DMS 273 (cell line): Measurements from ENCODE around the gene CCDC15.
A peak's percentile ranks its signal among the peaks of the same experiment; 100 is the strongest.

Experiments used
- DNase-seq: peaks from one replicate; lab custom pipeline; 2025; ENCODE audit not compliant: unreplicated experiment; lab: John Stamatoyannopoulos, UW

Gene CCDC15, protein sequence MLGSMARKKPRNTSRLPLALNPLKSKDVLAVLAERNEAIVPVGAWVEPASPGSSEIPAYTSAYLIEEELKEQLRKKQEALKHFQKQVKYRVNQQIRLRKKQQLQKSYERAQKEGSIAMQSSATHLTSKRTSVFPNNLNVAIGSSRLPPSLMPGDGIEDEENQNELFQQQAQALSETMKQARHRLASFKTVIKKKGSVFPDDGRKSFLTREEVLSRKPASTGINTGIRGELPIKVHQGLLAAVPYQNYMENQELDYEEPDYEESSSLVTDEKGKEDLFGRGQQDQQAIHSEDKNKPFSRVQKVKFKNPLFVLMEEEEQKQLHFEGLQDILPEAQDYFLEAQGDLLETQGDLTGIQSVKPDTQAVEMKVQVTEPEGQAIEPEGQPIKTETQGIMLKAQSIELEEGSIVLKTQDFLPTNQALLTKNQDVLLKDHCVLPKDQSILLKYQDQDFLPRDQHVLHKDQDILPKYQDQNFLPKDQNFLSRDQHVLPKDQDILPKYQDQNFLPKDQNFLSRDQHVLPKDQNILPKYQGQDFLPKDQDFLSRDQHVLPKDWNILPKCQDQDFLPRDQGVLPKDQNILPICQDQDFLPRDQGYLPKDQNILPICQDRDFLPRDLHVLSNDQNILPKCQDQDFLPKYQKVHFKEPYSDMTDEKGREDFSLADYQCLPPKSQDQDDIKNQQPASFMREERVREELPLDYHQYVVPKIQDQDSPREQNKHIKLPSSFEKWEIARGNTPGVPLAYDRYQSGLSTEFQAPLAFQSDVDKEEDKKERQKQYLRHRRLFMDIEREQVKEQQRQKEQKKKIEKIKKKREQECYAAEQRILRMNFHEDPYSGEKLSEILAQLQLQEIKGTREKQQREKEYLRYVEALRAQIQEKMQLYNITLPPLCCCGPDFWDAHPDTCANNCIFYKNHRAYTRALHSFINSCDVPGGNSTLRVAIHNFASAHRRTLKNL

DNA sequence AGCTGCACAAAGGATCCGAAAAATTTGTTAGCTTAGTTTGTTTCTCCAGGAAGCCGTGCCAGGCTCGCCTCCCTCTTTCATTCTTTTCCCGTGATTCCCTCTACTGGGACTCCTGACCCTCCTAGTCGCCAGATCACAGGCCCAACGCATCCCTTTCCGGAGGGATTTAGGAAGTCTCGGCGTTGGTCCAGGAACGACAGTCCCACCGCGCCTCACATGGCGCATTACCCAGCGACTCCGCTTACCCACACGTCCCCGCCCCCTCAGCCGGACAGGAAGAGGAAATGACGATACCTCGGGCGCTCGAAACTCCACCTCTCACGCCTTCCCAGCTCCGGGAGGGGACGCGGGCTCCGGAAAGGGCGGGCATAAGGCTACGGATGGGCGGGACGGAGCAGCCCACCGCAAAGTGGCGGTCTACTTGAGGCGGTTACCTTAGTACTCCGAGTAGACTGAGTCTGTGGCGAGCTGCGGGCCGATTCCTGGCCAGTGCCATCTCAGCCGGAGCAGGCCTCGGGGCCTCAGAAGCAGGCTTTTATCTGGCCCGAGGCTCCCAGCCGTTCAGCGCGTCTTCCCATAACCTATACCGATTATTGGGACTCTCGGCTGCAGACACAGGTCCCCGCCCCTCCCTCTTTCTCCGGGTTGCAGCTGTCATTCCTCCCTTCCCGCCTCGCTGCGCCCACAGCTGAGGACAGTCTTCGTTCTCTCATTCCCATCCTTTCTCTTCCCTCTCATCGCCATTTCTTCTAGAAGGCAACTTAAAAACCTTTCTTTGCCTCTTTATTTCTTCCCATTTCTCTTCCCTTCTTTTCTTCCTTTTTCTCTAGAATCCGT lies at the start of gene CCDC15:
TSS of gene CCDC15 (plus strand) at position 450 of the 837 bp plus-strand sequence. CDS start 531 bp downstream, outside the sequence.
- peak; percentile 98 for DNase-seq

GRCh38 chr11:124915541-124916369 lies 38.2 kb upstream of the CCDC15 start:
- no peak for DNase-seq

DNA sequence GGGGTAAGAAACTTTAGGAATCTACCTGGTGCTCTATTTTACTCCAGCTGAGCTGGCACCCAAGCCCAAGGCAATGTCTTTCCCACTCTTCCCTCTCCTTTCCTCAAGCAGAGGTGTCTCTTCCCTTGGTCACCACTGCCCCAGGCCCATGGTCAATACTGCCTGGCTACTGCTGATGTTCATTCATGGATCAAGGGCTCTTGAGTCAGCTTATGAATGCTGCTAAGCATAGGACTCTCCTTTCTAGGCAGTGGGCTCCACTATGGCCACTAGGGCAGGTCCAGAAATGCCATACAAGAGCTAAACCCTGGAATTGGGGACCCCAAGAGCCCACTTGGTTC lies 37.7 kb upstream of the CCDC15 start:
- DNase-seq = no peak

DNA sequence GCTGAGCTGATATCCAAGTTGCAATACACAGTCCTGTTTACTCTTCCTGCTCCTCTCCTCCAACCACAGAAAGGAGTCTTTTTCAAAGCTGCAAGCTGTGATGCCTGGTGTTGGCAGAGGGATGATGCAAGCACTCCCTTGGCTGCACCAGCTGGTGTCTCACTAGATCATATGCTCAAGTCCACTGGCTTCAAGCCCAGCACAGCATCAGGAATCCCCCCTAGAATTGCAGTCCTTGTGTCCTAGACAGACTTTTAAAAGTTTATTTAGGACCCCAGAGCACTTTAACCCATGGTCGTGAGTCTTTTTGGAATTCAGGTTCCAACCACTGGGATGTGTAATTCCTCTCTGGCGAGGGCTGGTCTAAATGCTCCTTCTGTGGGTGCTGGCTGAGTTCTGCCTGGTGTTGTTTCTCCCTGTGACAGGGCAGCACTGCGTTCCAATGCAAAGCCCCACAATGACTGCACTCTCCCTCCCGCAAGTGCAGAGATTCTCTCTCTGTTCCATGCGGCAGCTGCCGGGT lies 36.8 kb upstream of the CCDC15 start:
- DNase-seq = peak; percentile 93

DNA sequence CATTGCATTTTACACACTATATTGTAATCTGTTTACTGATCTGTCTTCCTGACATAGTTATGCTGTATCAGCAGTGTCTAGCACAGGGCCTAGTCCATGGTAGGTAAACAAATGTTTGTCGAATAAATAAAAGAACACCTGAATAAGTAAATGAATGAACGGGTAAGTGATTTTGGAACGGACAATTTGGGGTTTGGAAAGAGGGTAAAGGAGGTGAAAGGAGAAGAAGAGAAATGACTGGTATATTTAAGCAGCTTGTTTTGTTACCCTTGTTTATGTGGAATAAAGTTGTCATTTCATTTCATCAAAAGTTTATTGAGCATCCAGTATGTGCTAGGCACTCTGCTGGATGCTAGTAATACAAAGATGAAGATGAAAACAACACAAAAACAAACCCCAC lies 35.1 kb upstream of the CCDC15 start, which contains the start of gene HEPN1:
TSS of gene HEPN1 (plus strand) at position 301 of the 400 bp plus-strand sequence.
- no peak for DNase-seq

DNA sequence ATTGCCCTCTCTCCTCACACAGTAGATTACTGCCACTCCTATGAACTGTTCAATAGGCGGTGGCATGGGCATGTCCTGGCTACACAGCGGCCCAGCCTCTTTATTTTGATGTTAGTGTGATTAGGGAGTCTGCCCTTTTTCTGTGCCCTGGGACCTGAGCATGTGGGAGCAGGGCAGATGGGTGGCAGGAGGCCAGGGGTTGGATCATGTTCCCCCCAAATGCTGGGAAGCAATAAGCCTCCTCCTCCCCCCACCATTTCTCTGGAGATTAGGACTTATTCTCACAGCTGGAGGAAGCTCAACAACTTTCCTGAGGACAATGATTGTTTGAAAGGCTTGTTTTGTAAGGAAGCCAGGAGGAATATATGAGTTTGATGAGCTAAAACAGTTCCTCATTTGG lies 34.1 kb upstream of the CCDC15 start:
- DNase-seq = peak; percentile 90

GRCh38 chr11:124920356-124920755 lies 33.6 kb upstream of the CCDC15 start:
- DNase-seq = peak; percentile 34

- no peak for DNase-seq
Observed at GRCh38 chr11:124920870-124921609, 33.0 kb upstream of the CCDC15 start.

DNA sequence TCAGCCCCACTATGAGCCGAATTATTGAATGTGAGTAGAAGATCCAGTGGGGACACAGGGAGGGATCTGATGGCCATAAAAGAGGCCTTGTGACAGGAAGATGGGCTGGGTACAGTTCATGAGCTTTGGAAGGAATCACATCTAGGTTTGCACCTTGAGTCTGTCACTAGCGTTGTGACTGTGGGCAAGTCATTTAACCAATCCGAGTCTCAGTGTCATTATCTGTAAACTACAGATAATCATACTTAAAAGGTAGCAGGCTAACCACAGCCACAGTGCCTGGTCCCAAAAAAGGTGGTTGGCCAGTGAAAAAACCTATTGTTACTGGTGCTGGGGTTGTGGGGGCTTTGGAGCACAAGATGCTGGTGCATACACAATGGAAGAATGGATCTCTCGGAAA lies 31.2 kb upstream of the CCDC15 start:
- DNase-seq = no peak

DNA sequence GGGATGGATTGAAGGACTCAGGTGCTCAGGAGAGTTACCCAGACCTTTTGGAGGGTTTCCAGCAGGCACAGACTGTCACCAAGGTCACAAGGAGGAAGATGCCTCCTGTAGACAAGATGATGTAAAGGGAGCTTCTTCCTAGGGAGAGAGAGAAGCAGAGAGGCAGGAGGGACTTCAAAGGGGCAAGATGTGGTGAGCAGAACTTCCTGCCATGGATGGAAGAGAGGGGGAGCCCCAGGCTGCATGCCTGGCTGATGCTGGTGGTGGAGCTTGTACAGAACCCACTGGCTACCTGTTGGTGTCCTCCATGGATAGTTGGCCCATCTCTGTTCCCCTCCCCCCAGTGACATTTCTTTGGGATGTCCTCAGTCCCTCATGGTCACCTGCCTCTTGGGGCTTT lies 30.7 kb upstream of the CCDC15 start:
- no peak for DNase-seq

GRCh38 chr11:124928942-124929665 lies 24.9 kb upstream of the CCDC15 start:
- DNase-seq = no peak

DNA sequence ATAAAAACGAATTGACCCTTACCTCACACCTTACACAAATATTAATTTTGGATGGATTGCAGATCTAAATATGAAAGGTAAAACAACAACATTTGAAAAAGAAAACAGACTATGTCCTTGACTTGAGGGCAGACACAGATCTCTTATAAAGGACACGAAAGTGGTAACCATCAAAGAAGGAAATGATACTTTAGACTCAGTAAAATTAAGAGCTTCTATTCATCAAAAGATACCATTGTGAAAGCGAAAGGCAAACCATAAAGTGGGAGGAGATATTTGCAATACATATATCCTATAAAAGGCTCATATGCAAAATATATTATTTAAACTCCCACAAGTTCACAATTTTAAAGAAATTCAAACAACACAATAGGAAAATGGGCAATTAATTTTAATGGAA lies 23.2 kb upstream of the CCDC15 start:
- no peak for DNase-seq

DNA sequence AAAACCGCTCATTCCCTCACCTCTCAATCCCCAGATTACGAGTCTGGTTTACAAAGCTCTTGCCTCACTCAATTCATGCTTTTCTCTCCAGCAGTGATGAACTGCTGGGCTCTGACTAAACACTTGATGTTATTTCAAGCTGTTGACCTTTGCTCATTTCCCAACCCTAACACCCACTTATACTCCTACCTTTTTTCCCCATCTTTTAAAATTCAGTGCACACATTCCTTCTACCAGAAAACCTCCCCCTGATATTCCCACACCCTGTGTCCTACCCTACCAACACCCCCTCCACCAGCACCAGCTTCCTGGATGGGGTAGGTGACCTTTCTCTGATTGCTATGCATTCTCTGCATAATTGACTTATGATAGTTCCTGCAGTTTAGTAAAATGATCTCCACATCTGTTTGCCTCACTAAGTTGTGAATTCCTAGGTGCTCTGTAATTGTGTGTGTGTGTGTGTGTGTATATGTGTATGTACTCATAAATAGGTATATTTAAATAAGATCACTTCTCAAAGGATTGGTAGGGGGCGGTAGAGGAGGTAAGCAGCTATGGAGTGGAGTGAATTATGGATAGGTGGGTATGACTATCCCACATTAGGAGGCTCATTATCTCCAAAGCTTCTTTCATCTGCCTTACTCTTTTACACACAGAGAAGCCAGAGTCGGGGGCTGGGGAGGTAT lies 19.0 kb upstream of the CCDC15 start:
- no peak for DNase-seq

DNA sequence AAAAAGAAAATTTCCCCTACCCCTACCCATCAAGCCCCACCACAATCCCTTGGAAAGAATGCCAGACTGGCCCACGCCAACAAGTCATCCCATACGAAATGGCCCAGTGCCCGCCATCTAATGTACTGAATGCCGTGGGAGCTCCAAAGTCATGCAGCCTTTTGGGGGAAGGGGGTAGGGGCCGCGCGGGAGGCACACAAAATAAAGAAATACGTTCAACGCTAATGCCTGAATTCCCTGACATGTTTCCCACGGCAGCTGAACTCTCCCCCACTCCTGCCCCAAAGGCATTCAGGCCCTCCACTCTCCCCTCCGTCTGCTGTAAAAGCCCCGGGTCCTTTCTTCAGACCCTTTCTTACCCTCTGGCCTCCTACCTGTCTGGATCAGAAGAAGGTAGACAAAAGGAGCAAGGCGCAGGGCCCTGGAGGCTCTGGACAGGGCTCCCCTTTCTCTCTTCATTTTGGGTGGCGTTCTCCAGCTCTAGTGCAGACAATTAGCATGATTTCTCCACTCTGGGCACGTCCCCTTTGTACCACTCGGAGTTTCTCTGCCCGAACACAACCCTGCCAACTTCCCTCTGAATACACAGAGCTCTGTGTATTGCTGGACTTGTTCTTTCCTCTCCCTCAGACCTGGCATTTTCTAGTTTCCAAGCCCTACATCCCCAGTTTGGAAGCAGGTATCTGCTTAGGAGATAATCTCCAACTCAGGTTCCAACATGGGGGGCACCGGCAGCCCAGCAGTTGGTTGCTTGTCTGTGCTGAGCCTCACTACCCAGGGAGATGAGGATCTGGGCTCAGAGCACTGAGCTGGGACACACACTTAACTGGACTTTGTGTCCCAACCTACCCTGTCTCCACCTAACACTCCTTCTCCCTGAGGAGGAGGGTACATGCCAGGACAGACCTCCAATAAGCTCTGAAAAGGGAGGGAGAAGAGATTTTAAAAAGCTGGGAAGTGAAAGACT lies 18.2 kb upstream of the CCDC15 start, which contains the start of gene HEPACAM:
TSS of gene HEPACAM (minus strand) at position 500 of the 967 bp plus-strand sequence. CDS start at position 459, 41 bp downstream.
- DNase-seq = no peak

GRCh38 chr11:124937336-124937935 lies 16.6 kb upstream of the CCDC15 start:
- no peak for DNase-seq

GRCh38 chr11:124938206-124938765 lies 15.7 kb upstream of the CCDC15 start:
- no peak for DNase-seq
